Activated T-cell treated with anti-CD3 and anti-CD28 coated beads for 48 hours (primary cell): ENCODE results near the gene SLC9A9.
"Not testable (repeated sequence)": the region's sequence is repeated elsewhere in the genome, so short reads cannot be mapped to it uniquely, and the experiment has no call there.

ENCODE experiments used
- DNase-seq: peaks from one replicate; pipeline ENCODE4 v3.0.0-alpha.2; 2020; ENCODE audit warnings: low read depth

The SLC9A9 gene

GRCh38 chr3:143755978-143756377, 92.3 kb downstream of the SLC9A9 start:
- no peak for DNase-seq

- no peak for DNase-seq
Observed at GRCh38 chr3:143754090-143754489, 94.2 kb downstream of the SLC9A9 start.

DNA sequence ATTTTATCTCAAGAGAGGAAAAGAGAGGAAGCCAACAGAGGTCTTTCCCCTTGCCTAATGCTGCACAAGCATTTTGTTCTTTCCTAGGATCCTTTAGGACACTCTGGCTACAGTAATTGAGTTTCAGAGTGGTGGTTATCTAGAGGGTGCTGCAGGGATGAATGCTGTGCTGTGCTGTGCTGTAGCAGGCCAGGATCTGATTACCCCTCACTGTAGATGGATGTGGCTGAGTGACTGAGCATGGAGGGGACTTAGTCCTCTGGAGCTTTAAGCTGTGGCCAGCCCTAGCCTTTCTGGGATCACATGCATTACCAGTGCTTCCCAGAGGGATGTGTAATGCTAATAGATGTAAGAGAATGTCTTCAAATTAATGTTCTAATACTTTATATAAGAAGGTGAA, 94.8 kb downstream of the SLC9A9 start:
- no peak for DNase-seq

GRCh38 chr3:143753006-143753405, 95.3 kb downstream of the SLC9A9 start:
- no peak for DNase-seq

DNA sequence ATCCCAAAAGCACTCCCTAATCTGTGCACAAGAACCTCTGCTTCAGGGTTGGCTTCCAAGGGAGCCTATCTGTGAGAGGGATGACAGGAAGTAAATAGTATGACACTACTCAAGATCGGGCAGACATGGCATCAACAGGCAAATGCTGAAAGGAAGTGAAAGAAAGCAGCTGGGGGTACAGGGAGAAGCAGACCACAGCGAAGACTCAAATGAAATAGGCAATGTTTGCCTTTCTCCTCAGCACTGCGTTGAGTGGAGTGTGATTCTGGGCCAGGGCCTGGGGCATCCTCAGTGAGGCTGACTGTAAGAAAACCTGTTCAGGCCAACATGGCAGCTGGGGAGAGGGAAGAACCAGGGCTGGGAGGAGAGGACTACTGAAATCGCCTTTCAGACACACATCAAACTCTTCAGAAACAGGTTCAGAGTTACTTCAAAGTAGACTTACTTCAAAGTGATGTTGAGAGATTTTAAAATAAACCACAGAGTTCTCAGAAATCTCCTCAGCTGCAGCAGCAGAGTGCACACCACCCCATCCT, 96.6 kb downstream of the SLC9A9 start:
- peak; percentile 5 for DNase-seq

DNA sequence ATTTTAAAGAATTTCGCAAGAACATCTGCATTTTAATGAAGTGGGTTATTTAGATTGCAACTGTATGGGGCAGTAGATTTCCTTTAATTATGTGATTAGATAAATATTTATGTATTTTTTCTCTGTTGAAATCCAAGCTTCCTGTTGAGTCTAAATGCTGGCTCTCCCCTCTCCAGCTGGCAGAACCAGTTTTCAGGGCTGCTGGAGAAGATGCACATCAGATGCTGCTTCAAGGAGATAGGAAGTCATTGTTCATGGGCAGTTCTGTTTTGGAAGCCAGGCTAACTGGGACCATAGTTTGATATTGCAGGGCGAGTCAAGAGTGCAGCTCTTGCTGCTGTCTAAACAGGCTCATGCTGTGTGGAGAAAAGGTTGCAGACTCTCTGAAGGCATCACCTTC, 97.4 kb downstream of the SLC9A9 start:
- no peak for DNase-seq

DNA sequence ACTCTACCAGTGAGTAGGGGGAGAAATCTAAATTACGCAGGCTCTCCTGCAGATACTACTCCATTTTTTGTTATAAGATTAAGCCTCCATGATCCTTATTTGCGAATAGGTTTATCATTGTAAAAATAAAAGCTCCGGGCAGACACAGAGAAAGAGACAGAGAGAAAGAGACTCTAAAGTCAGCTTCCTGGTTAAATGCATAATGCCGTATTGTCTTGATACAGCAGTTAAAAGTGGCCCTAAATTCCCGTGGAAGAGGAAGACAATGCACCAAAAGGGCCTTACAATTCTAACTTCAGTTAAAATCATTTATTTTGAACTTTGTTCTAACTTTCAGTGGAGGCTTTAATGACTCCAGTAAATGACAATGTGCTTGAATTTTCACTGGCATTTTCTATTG, 98.3 kb downstream of the SLC9A9 start:
- DNase-seq, result no peak

DNA sequence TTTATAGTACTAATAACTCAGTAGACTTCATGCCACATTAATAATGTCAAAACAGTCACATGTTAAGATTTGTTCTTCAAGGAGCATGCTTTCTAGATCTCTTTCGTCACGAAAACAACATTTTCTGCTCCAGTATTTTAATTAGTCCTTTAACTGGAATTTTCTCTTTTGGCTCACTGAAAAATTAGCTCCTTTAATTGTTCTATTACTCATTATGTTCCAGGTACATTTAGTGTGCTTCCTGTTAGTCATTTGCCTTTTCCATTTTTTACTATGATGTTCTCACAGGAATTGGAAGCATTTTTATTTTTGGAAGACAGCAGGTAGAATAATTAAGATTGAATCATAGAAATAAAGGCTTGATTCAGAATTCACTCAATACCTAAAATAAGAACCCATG, 111.2 kb downstream of the SLC9A9 start:
- no peak for DNase-seq

DNA sequence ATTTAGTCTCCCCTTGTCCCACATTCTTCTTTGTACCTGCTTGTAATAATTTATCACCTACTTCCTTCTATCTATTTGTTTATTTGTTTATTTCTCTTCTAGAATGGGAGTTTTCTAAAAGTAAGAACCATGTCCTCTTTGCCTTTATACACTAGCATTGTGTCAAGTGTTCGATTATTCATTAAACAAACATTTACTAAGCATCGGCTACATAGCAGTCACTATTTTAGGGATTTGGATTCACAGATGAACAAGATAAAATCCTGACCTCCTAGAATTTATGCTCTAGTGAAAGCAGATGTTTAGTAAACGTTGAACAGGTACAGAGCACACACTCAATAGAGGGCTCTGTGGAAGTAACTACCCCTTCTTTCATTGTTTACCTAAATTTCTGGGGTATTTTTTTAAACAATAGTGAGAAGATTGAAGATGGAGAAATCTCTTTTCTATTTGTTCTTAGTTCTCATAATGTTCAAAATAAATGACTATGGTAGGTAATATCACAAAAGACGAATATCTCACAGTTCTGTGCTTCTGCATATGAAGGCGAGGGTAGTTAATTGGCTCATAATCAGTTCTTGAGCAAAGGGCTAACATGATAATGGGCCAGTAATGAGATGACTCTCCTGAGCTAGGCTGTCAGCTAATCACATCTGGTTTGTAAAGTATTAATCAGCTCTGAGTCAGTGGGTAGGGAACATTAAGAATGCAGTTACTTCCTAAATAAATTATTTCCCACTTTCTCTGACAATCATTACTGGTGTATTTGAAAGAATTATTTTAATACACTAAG, 111.9 kb downstream of the SLC9A9 start:
- DNase-seq, result no peak

DNA sequence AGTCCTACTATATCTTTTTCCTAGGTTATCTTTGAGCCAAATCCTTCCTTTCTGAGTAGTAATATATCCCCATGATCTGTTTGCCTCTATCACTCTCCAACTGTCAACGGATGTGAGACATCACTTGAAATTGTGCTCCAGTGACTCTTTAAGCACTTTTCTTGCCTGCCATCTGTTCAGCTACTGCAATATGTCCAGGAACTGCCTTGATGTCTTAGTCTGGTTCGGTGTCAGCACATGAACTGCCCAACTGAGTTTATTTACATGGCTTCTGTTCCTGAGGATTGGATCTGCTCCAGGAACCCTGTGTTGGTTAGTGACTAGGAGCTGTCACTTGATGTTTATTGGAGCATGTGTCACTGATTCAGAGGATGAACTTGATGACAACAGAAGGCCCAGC, 116.5 kb downstream of the SLC9A9 start:
- no peak for DNase-seq

- DNase-seq, result no peak
Observed at GRCh38 chr3:143731320-143731719, 116.9 kb downstream of the SLC9A9 start.

DNA sequence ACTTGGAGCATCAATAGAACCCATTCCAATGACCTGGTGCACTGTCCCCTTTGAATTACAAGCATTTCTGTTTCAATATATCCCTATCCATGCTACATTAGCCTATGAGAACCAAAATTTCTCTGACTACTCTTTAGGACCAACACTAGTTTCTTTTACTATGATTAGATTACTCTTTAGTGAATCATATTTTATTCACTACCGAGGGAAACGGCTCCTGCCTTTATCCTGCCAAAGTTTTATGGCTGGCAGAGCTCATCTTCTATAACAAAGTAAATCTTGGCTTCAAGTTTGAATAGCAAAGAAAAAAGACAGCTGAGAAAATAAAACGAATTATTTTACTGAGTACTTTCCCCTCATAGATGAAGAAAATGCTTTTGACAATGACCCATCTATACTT, 120.9 kb downstream of the SLC9A9 start:
- no peak for DNase-seq

- DNase-seq, result no peak
Observed at GRCh38 chr3:143726727-143727126, 121.5 kb downstream of the SLC9A9 start.

GRCh38 chr3:143720381-143720780, 127.9 kb downstream of the SLC9A9 start:
- no peak for DNase-seq

DNA sequence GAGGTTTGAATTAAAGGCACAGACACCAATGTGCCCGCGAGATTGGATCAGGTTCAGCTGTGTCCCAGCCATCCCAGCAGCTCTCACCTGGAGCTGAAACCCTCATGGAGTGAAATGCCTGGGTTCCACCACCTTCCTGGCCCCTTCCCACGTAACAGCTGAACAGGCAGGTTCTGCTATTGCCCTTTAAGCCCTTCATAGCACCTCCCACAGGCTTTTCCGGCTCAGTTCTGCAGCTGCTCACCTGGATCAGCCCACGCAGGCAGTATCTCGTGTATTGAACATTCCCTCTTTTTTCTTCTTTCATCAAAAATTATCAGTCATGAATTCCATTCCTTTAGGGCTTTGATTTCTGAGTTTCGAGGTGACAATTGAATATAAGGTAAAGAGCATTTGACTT, 129.8 kb downstream of the SLC9A9 start:
- no peak for DNase-seq

DNA sequence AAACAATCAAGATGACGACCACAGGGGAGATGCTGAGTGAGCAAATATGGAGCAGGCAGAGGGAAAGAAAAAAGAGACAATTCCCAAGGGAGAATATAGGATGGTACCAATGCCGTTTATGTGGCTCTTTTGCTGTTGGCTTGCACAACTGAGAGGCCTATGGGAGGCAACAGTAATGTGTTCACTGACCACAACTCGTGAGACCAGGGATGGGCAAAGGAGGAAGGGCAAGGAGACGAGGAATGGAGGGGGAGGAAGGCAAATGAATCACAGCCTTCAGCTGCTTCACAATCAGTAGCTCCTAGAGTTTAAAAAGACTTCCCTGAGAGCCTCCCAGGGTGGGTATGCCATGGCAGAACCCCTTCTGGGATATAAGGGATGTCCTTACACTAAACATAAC, 131.5 kb downstream of the SLC9A9 start:
- DNase-seq, result no peak

- no peak for DNase-seq
Observed at GRCh38 chr3:143712522-143712921, 135.7 kb downstream of the SLC9A9 start.

GRCh38 chr3:143707848-143708247, 140.4 kb downstream of the SLC9A9 start:
- DNase-seq, result no peak

DNA sequence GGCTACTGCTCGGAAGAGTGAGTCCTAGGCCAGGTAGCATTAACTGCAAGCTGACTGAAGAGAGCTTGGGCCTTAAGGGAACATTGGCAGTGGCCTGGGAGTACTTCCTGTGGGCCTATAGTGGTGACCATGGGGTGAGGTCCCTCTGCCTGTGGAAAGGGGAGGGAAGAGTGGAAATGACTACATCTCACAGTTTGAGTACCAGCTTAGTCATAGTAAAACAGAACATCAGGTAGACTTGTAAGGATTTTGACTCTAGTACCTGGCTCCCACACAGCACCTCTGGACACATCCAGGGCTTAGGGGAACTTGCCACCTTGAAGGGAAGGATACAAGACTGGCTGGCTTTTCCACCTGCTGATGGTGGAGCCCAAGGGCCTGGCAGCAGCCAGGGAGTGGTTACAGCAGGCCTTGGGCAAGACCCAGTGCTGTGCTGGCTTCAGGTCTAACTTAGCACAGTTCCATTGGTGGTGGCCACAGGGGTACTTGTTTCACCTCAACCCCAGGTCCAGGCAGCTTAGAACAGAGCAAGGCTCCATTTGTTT, 147.8 kb downstream of the SLC9A9 start:
- no peak for DNase-seq

GRCh38 chr3:143699424-143699823, 148.8 kb downstream of the SLC9A9 start:
- DNase-seq, result no peak

GRCh38 chr3:143698682-143699303, 149.5 kb downstream of the SLC9A9 start:
- DNase-seq, result no peak

DNA sequence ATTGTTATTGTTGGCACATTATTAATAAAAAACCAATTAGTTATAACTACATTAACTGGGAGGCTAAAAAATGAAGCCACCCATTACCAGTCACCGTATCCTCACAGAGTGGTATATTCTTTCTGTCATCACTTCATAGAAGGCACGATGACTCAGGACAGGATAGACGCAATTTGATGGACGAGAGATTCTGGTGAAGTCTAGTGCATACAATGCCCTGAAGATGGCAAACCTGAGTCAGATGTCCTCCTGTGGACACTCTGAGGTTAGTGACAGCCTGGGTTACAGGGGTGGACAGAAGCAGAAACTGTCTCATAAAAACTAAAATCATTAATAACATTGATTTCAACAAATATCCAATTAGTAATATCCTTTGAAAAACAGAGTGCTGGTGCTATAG, 150.3 kb downstream of the SLC9A9 start:
- no peak for DNase-seq

DNA sequence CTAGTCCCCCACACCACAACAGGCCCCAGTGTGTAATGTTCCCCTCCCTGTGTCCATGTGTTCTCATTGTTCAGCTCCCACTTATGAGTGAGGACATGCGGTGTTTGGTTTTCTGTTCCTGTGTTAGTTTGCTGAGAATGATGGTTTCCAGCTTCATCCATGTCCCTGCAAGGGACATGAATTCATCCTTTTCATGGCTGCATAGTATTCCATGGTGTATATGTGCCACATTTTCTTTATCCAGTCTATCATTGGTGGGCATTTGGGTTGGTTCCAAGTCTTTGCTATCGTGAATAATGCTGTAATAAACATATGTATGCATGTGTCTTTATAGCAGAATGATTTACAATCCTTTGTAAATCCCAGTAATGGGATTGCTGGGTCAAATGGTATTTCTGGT, 152.9 kb downstream of the SLC9A9 start:
- DNase-seq, result not testable (repeated sequence)
